Activated CD8-positive, alpha-beta memory T cell treated with anti-CD3 and anti-CD28 coated beads, Interleukin-2, amount 50 U/mL, for 48 hours (primary cell): ENCODE data around the gene OOSP2.
"Not testable (repeated sequence)": the region's sequence is repeated elsewhere in the genome, so short reads cannot be mapped to it uniquely, and the experiment has no call there.

Experiments
- DNase-seq: peaks from one replicate; pipeline ENCODE4 v3.0.0-alpha.2; 2020

The OOSP2 gene

GRCh38 chr11:60040109-60040508 is at the start of gene OOSP2:
OOSP2 (plus strand) TSS chr11:60040409; CDS start chr11:60040460, 51 bp downstream.
- DNase-seq = no peak

- no peak for DNase-seq
Observed at GRCh38 chr11:59990421-59990820, 49.8 kb upstream of the OOSP2 start.

- DNase-seq = no peak
Observed at GRCh38 chr11:59992425-59992824, 47.8 kb upstream of the OOSP2 start.

GRCh38 chr11:59997800-59998199 is 42.4 kb upstream of the OOSP2 start:
- no peak for DNase-seq

- no peak for DNase-seq
Observed at GRCh38 chr11:59999691-60000090, 40.5 kb upstream of the OOSP2 start.

- no peak for DNase-seq
Observed at GRCh38 chr11:60003729-60004128, 36.5 kb upstream of the OOSP2 start.

- DNase-seq = no peak
Observed at GRCh38 chr11:60005360-60005759, 34.8 kb upstream of the OOSP2 start.

- DNase-seq = no peak
Observed at GRCh38 chr11:60016881-60017280, 23.3 kb upstream of the OOSP2 start, which contains the start of gene OOSP4B. OOSP4B (plus strand) TSS chr11:60017181.

GRCh38 chr11:60018058-60018457 is 22.2 kb upstream of the OOSP2 start:
- no peak for DNase-seq

- not testable (repeated sequence) for DNase-seq
Observed at GRCh38 chr11:60020376-60020775, 19.8 kb upstream of the OOSP2 start.

- no peak for DNase-seq
Observed at GRCh38 chr11:60029015-60029632, 11.1 kb upstream of the OOSP2 start.

GRCh38 chr11:60050422-60050821 is 10.2 kb downstream of the OOSP2 start:
- not testable (repeated sequence) for DNase-seq

GRCh38 chr11:60050839-60051238 is 10.6 kb downstream of the OOSP2 start:
- DNase-seq = not testable (repeated sequence)

GRCh38 chr11:60056349-60056969 is 16.2 kb downstream of the OOSP2 start, which contains the start of gene MS4A3:
MS4A3 (plus strand) TSS chr11:60056665; CDS start chr11:60061161, 4,496 bp downstream.
- DNase-seq = no peak

- no peak for DNase-seq
Observed at GRCh38 chr11:60059052-60059451, 18.8 kb downstream of the OOSP2 start.

GRCh38 chr11:60059521-60060240 is 19.5 kb downstream of the OOSP2 start:
- DNase-seq = no peak

- DNase-seq = no peak
Observed at GRCh38 chr11:60064111-60064510, 23.9 kb downstream of the OOSP2 start.

- no peak for DNase-seq
Observed at GRCh38 chr11:60065801-60066200, 25.6 kb downstream of the OOSP2 start.

GRCh38 chr11:60069450-60069849 is 29.2 kb downstream of the OOSP2 start:
- DNase-seq = no peak

- DNase-seq = not testable (repeated sequence)
Observed at GRCh38 chr11:60071644-60072043, 31.4 kb downstream of the OOSP2 start.

GRCh38 chr11:60077216-60077817 is 37.1 kb downstream of the OOSP2 start:
- no peak for DNase-seq

GRCh38 chr11:60077981-60078380 is 37.8 kb downstream of the OOSP2 start:
- no peak for DNase-seq

GRCh38 chr11:60078745-60079144 is 38.5 kb downstream of the OOSP2 start:
- no peak for DNase-seq

- no peak for DNase-seq
Observed at GRCh38 chr11:60080535-60080934, 40.3 kb downstream of the OOSP2 start.
